HEK293 (cell line): ENCODE data around the gene CCDC38.

Experiments used
- CTCF ChIA-PET: fragments of 350-600 bp; formaldehyde crosslinking; extraction: SDS; loops from one replicate; lab custom pipeline; 2021; ENCODE audit warnings: antibody characterized with exemption; lab: Yijun Ruan, JAX
- POLR2A ChIA-PET: fragments of 300-600 bp; formaldehyde crosslinking; extraction: SDS; loops from one replicate; lab custom pipeline; 2020; ENCODE audit warnings: antibody characterized with exemption, inconsistent platforms; lab: Yijun Ruan, JAX
- H3K27ac ChIP-seq: fragments of 200-500 bp; sonication (Bioruptor generic); 2 replicates; pipeline ENCODE4 v1.5.1; 2014; ENCODE audit warnings: low read depth, low read length, control low read depth, inconsistent platforms; ENCODE audit errors: extremely low read depth
- H3K36me3 ChIP-seq, 2 experiments: fragments of 200-500 bp in 1 of 2; sonication (Bioruptor generic) in 1 of 2; 1 replicate in 1 of 2; 2 replicates in 1 of 2; pipeline ENCODE4 v1.5.1; 2014 to 2017; ENCODE audit warnings: inconsistent platforms in 2 of 2, low read length in 2 of 2; ENCODE audit not compliant: control insufficient read depth in 2 of 2, insufficient read depth in 1 of 2
- H3K4me1 ChIP-seq: fragments of 200-500 bp; sonication (Bioruptor generic); 2 replicates; pipeline ENCODE4 v1.5.1; 2014; ENCODE audit warnings: mild to moderate bottlenecking, low read length, inconsistent platforms; ENCODE audit not compliant: control insufficient read depth, insufficient read depth
- H3K4me3 ChIP-seq: 2 replicates; pipeline ENCODE4 v1.5.1; 2011; ENCODE audit warnings: low read depth, mild to moderate bottlenecking, control low read depth, low read length, moderate library complexity
- H3K9me3 ChIP-seq: fragments of 200-500 bp; sonication (Bioruptor generic); 2 replicates; pipeline ENCODE4 v1.5.1; 2014; ENCODE audit warnings: low read depth, low read length, inconsistent platforms; ENCODE audit not compliant: control insufficient read depth, insufficient read depth
- AEBP2 ChIP-seq: fragments of 450-650 bp; formaldehyde crosslinking; IDR thresholded peaks from 2 replicates; pipeline ENCODE4 v1.5.1; 2016; ENCODE audit warnings: missing biosample characterization, missing genetic modification characterization, borderline replicate concordance
- ATF2 ChIP-seq: fragments of 450-650 bp; formaldehyde crosslinking; IDR thresholded peaks from 2 replicates; pipeline ENCODE4 v1.5.1; 2016; ENCODE audit warnings: missing biosample characterization, missing genetic modification characterization, low read depth
- GLIS2 ChIP-seq: fragments of 450-650 bp; formaldehyde crosslinking; IDR thresholded peaks from 2 replicates; pipeline ENCODE4 v1.5.1; 2016; ENCODE audit warnings: missing biosample characterization, missing genetic modification characterization
- KLF8 ChIP-seq: fragments of 450-650 bp; formaldehyde crosslinking; IDR thresholded peaks from 2 replicates; pipeline ENCODE4 v1.5.1; 2016; ENCODE audit warnings: missing biosample characterization, missing genetic modification characterization
- SALL2 ChIP-seq: fragments of 450-650 bp; formaldehyde crosslinking; IDR thresholded peaks from 2 replicates; pipeline ENCODE4 v1.5.0; 2017; ENCODE audit warnings: missing biosample characterization, mild to moderate bottlenecking, missing genetic modification characterization, borderline replicate concordance
- ZBTB7A ChIP-seq: fragments of 450-650 bp; formaldehyde crosslinking; IDR thresholded peaks from 2 replicates; pipeline ENCODE4 v1.5.1; 2016; ENCODE audit warnings: low read depth, missing biosample characterization, missing genetic modification characterization
- ZFP37 ChIP-seq: fragments of 450-650 bp; formaldehyde crosslinking; IDR thresholded peaks from 2 replicates; pipeline ENCODE4 v1.5.1; 2016; ENCODE audit warnings: missing biosample characterization, missing genetic modification characterization
- ZNF16 ChIP-seq: fragments of 450-650 bp; formaldehyde crosslinking; IDR thresholded peaks from 2 replicates; pipeline ENCODE4 v1.5.1; 2016; ENCODE audit warnings: low read depth, missing biosample characterization, missing genetic modification characterization
- ZNF202 ChIP-seq: fragments of 450-650 bp; formaldehyde crosslinking; IDR thresholded peaks from 2 replicates; pipeline ENCODE4 v1.5.1; 2016; ENCODE audit warnings: missing biosample characterization, missing genetic modification characterization, borderline replicate concordance
- ZNF239 ChIP-seq: fragments of 450-650 bp; formaldehyde crosslinking; IDR thresholded peaks from 2 replicates; pipeline ENCODE4 v1.5.1; 2016; ENCODE audit warnings: missing biosample characterization, missing genetic modification characterization
- ZNF350 ChIP-seq: fragments of 450-650 bp; formaldehyde crosslinking; IDR thresholded peaks from 2 replicates; pipeline ENCODE4 v1.5.0; 2017; ENCODE audit warnings: missing biosample characterization, mild to moderate bottlenecking, missing genetic modification characterization
- ZNF426 ChIP-seq: fragments of 450-650 bp; formaldehyde crosslinking; IDR thresholded peaks from 2 replicates; pipeline ENCODE4 v1.5.1; 2017; ENCODE audit warnings: missing biosample characterization, missing genetic modification characterization, mild to moderate bottlenecking, inconsistent platforms, moderate library complexity
- ZNF473 ChIP-seq: fragments of 450-650 bp; formaldehyde crosslinking; IDR thresholded peaks from 2 replicates; pipeline ENCODE4 v1.5.1; 2017; ENCODE audit warnings: missing biosample characterization, missing genetic modification characterization
- ZNF48 ChIP-seq: fragments of 450-650 bp; formaldehyde crosslinking; IDR thresholded peaks from 2 replicates; pipeline ENCODE4 v1.5.1; 2016; ENCODE audit warnings: missing biosample characterization, missing genetic modification characterization
- ZNF529 ChIP-seq: fragments of 450-650 bp; formaldehyde crosslinking; IDR thresholded peaks from 2 replicates; pipeline ENCODE4 v1.5.1; 2017; ENCODE audit warnings: missing genetic modification characterization, missing biosample characterization; ENCODE audit not compliant: insufficient replicate concordance
- ZNF626 ChIP-seq: fragments of 450-650 bp; sonication (Bioruptor Pico); formaldehyde crosslinking; IDR thresholded peaks from 2 replicates; pipeline ENCODE4 v1.5.1; 2018; ENCODE audit warnings: missing biosample characterization, missing genetic modification characterization, inconsistent platforms
- ZNF701 ChIP-seq: fragments of 450-650 bp; formaldehyde crosslinking; IDR thresholded peaks from 2 replicates; pipeline ENCODE4 v1.5.1; 2016; ENCODE audit warnings: missing biosample characterization, missing genetic modification characterization
- ZNF776 ChIP-seq: fragments of 450-650 bp; formaldehyde crosslinking; IDR thresholded peaks from 2 replicates; pipeline ENCODE4 v1.5.0; 2017; ENCODE audit warnings: missing biosample characterization, missing genetic modification characterization, borderline replicate concordance
- ZNF791 ChIP-seq: fragments of 450-650 bp; formaldehyde crosslinking; IDR thresholded peaks from 2 replicates; pipeline ENCODE4 v1.5.1; 2016; ENCODE audit warnings: missing biosample characterization, missing genetic modification characterization
- ZNF830 ChIP-seq: fragments of 450-650 bp; IDR thresholded peaks from 2 replicates; pipeline ENCODE4 v1.5.0; 2018; ENCODE audit warnings: missing biosample characterization, missing genetic modification characterization, low read depth, mild to moderate bottlenecking, moderate library complexity
- ZSCAN18 ChIP-seq: fragments of 450-650 bp; formaldehyde crosslinking; IDR thresholded peaks from 2 replicates; pipeline ENCODE4 v1.5.1; 2016; ENCODE audit warnings: missing biosample characterization, missing genetic modification characterization
- ZSCAN23 ChIP-seq: fragments of 450-650 bp; formaldehyde crosslinking; IDR thresholded peaks from 2 replicates; pipeline ENCODE4 v1.5.1; 2016; ENCODE audit warnings: missing biosample characterization, missing genetic modification characterization
- TF ChIP-seq, protein P1 (sequence below): sonication (generic); formaldehyde crosslinking; IDR thresholded peaks from 2 replicates; pipeline ENCODE4 v1.8.1; 2022; ENCODE audit warnings: mild to moderate bottlenecking, moderate library complexity, missing genetic modification reagents

The CCDC38 gene

GRCh38 chr12:95955549-95956159 lies 13.2 kb upstream of the CCDC38 start:
- no peaks in the 10 kb centered on the region for H3K36me3 ChIP-seq
- ChIA-PET CTCF (interaction anchor here (0.6 to 5.4 kb wide), 4 partner anchors 13 to 120 kb away, joined by 3 to 19 read pairs (median 12); partner anchors contain the start of genes AMDHD1 and CCDC38), POLR2A (no interaction called here)
- H3K27ac ChIP-seq, result no peak overlapping the region
- H3K9me3 ChIP-seq, result no peaks in the 10 kb centered on the region
- TF ChIP-seq ZNF626 (tag by site-specific recombination) (no peak), ZNF239 (tag by site-specific recombination) (no peak), SALL2 (no peak), AEBP2 (tag by site-specific recombination) (no peak), KLF8 (no peak), ZNF350 (tag by site-specific recombination) (no peak), ZNF830 (tag by site-specific recombination) (no peak), ZNF48 (tag by site-specific recombination) (no peak), ZNF426 (tag by site-specific recombination) (no peak), ZNF473 (tag by site-specific recombination) (no peak), ZFP37 (tag by site-specific recombination) (no peak), ATF2 (tag by site-specific recombination) (no peak)
- H3K4me3 ChIP-seq, result no peak overlapping the region
- peaks cover 3% of the 10 kb centered on the region; the same call in 1 of the 2 replicates for H3K4me1 ChIP-seq

DNA sequence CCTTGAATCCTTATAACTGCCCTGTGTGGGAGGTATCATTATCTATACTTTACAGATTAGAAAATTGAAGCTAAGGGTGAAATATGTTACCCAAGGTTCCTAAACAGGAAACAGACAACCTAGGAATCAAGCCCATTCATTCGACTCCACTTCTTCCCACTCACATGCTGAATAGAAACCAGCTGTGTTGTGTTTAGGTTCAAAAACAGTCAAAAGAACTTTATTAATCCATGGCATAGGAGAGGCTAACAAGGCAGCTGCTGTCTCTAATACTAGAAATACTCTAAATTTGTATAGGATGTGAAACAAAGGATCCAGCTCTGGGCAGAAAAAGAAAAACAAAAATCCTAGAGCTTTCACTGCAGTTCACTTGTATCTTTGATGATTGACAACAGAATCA lies 10.6 kb upstream of the CCDC38 start:
- Histone ChIP-seq H3K4me3 (no peak overlapping the region), H3K4me1 (peaks cover 3% of the 10 kb centered on the region; the same call in 1 of the 2 replicates), H3K36me3 (no peaks in the 10 kb centered on the region), H3K27ac (no peak overlapping the region), H3K9me3 (no peaks in the 10 kb centered on the region)
- no peak for TF ChIP-seq ZNF791 (tag by site-specific recombination)
- TF ChIP-seq ZNF776 (tag by site-specific recombination), result no peak
- no peak for TF ChIP-seq ZNF701 (tag by site-specific recombination)
- no peak for TF ChIP-seq ZSCAN18 (tag by site-specific recombination)
- CTCF ChIA-PET, result interaction anchor here (5.4 kb wide), 1 partner anchor 34 kb away, joined by 19 read pairs; no protein-coding TSS in a partner anchor
- POLR2A ChIA-PET, result interaction anchor here (0.6 kb wide), 1 partner anchor 235 kb away, joined by 5 read pairs; no protein-coding TSS in a partner anchor

GRCh38 chr12:95951515-95951914 lies 9.1 kb upstream of the CCDC38 start:
- H3K9me3 ChIP-seq, result no peaks in the 10 kb centered on the region
- H3K36me3 ChIP-seq, result no peaks in the 10 kb centered on the region
- CTCF ChIA-PET, result interaction anchor here (0.6 to 5.4 kb wide), 4 partner anchors 21 to 142 kb away, joined by 3 to 19 read pairs (median 4); no protein-coding TSS in a partner anchor
- H3K4me1 ChIP-seq, result peaks cover 3% of the 10 kb centered on the region; the same call in 1 of the 2 replicates
- no peak overlapping the region for H3K27ac ChIP-seq
- POLR2A ChIA-PET, result interaction anchor here (1.3 kb wide), 1 partner anchor 8 kb away, joined by 4 read pairs; the partner anchor contains the start of genes AMDHD1 and CCDC38
- no peak overlapping the region for H3K4me3 ChIP-seq
- TF ChIP-seq ZBTB7A (tag by site-specific recombination) (no peak), ZNF529 (tag by site-specific recombination) (no peak), ZNF202 (tag by site-specific recombination) (no peak), GLIS2 (tag by site-specific recombination) (no peak), ZSCAN23 (no peak), ZNF16 (tag by site-specific recombination) (no peak)
- TF ChIP-seq, protein P1, sequence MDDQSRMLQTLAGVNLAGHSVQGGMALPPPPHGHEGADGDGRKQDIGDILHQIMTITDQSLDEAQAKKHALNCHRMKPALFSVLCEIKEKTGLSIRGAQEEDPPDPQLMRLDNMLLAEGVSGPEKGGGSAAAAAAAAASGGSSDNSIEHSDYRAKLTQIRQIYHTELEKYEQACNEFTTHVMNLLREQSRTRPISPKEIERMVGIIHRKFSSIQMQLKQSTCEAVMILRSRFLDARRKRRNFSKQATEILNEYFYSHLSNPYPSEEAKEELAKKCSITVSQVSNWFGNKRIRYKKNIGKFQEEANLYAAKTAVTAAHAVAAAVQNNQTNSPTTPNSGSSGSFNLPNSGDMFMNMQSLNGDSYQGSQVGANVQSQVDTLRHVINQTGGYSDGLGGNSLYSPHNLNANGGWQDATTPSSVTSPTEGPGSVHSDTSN (CRISPR knock-in tag), result no peak
